Stimulated activated CD8-positive, alpha-beta memory T cell treated with anti-CD3 and anti-CD28 coated beads, Interleukin-15, amount 100 ng/mL, for 1 hour (primary cell): ENCODE measurements around the gene LRRC41.
"Not testable (repeated sequence)": the region's sequence is repeated elsewhere in the genome, so short reads cannot be mapped to it uniquely, and the experiment has no call there.

Experiments used
- DNase-seq: peaks from one replicate; pipeline ENCODE4 v3.0.0-alpha.2; 2020; ENCODE audit warnings: low read depth

The LRRC41 gene

GRCh38 chr1:46285730-46286477 lies 17.5 kb downstream of the LRRC41 start:
- DNase-seq = no peak

- no peak for DNase-seq
Measured at GRCh38 chr1:46284597-46285564, 18.5 kb downstream of the LRRC41 start.

DNA sequence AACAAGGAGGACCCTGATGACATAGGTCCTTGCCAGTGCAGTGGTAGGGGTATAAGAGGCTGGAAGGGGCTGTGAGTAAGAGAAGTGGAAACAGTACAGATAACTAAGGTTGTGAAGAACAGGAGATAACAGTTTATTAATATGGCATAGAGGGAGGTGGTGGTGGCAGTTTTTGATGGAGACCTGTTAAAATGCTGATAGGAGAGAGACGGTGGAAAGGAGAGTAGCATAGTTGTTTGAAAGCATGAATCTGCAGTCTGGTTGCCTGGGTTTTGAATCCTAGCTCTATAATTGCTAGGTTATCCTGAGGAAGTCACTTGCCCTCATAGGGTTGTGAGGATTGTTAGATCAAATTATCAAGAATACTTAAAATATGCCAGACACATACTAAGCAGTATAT lies 19.4 kb downstream of the LRRC41 start:
- DNase-seq = no peak

DNA sequence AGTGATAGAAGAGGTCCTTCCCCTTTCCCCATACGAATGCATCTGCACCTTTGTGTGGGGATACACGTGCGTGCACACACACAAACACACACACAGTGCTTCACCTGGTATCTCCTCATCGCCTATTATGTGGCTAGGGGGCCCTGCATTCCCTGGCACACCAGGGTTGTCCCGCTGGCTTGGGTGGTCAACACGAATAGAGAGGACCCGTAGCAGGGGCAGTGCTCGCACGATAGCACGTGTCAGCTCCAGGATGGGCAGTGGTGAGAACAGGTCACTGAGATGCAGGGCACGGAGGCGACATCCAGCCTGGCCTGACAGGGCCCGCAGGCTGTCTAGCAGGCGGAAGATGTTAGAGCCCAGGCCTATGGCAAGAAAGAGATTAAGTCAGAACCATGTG lies 22.4 kb downstream of the LRRC41 start:
- DNase-seq = no peak

- DNase-seq = no peak
Measured at GRCh38 chr1:46280092-46280491, 23.3 kb downstream of the LRRC41 start.

GRCh38 chr1:46278807-46279206 lies 24.6 kb downstream of the LRRC41 start:
- no peak for DNase-seq

DNA sequence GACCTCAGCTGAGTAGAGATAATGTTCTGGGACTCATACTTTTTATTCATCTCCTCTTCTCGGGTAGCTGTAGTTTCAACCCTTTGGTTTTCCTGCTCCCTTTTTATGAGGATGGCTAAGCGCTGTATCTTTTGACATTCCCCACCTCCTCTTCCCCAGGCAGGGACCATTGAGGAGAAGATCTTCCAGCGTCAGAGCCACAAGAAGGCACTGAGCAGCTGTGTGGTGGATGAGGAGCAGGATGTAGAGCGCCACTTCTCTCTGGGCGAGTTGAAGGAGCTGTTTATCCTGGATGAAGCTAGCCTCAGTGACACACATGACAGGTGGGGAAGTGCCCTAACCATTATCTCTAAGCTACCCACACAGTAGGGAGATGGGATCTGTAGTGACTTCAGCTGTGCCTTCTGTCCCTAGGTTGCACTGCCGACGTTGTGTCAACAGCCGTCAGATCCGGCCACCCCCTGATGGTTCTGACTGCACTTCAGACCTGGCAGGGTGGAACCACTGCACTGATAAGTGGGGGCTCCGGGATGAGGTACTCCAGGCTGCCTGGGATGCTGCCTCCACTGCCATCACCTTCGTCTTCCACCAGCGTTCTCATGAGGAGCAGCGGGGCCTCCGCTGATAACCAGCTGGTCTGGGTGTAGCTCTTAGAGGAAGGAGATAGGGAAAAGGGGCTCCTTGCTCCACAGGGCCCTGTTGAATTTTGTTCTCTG lies 25.6 kb downstream of the LRRC41 start:
- no peak for DNase-seq

DNA sequence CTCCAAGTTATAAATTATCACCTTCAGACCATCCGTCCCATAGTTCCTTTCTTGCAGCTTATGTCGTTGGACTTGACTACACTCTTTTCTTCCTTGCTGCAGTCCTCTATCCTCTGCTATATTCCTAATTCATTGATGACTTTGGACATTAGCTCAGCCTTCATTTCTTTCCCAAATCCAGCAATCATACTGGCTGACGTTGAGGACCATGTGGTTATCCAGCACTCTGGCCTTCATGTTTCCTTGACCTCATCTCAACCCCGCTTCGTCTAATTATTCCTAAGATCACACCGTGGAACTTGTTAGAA lies 28.4 kb downstream of the LRRC41 start:
- DNase-seq = no peak

DNA sequence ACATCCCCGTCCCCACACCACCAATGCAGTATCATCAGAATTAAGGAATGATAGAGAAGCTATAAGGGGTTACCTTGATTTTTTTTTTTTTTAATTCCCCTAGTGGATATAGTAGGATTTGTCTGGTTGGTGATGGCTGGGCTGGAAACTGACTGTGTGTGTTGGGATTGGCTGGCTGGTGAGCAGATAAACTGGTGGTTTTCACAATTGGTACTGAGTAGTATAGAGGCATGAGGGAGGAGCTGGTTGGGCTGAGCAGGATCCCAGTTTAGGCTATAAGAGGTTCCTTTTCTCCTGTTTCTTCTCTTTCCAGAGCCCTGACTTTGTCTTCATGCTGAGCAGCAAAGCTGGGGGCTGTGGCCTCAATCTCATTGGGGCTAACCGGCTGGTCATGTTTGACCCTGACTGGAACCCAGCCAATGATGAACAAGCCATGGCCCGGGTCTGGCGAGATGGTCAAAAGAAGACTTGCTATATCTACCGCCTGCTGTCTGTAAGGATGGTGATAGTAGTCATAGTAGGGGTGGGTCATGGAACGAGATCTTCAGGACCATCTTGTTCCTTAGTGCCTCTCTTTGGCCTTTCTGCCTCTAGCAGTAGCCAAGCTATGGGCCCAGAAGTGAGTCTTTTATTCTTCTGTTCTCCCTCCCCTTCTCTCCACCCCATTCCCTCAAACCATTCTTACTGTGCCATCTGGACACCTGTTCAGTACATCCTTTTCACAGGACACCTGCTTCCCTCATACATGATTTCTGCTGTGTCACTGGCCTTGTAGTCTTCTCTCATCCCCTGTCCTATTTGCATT lies 29.0 kb downstream of the LRRC41 start:
- DNase-seq = no peak

- DNase-seq = no peak
Measured at GRCh38 chr1:46268578-46268977, 34.8 kb downstream of the LRRC41 start.

GRCh38 chr1:46263146-46263545 lies 40.3 kb downstream of the LRRC41 start:
- DNase-seq = no peak

- DNase-seq = no peak
Measured at GRCh38 chr1:46262508-46262907, 40.9 kb downstream of the LRRC41 start.

GRCh38 chr1:46256523-46256922 lies 46.9 kb downstream of the LRRC41 start:
- DNase-seq = no peak

DNA sequence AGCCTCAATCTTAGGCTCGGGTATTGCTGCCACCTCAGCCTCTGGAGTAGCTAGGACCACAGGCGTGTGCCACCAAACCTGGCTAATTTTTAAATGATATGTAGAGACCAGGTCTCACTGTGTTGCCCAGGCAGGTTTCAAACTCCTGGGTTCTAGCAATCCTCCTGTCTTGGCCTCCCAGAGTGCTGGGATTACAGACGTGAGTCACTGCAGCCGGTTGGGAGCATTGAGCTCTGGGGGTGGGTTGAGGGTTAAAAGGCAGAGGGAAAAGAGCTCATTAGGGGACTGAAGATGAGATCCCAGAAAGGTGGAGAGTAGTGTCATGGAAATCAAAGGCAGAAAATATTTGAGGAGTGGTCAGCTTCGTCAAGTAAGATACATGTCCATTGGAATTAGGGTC lies 48.7 kb downstream of the LRRC41 start:
- DNase-seq = no peak

GRCh38 chr1:46248122-46248920 lies 55.1 kb downstream of the LRRC41 start:
- no peak for DNase-seq

GRCh38 chr1:46247436-46248121 lies 55.8 kb downstream of the LRRC41 start, which contains the start of gene RAD54L:
RAD54L (plus strand) TSS chr1:46247763; CDS start chr1:46248406, 643 bp downstream.
- DNase-seq = peak; percentile 89

GRCh38 chr1:46246548-46247435 lies 56.6 kb downstream of the LRRC41 start:
- DNase-seq = peak; percentile 27

GRCh38 chr1:46246136-46246535 lies 57.3 kb downstream of the LRRC41 start:
- not testable (repeated sequence) for DNase-seq
